PC-3 (cell line): ENCODE data around the gene ANK2. TPM values are rescaled to one million over a fixed set of nuclear protein-coding genes. Genes with fewer than 3 reads are reported as not detected.

ENCODE experiments used
- ATAC-seq: fragments of 200-7000 bp; cut with Tn5 transposase; 2 replicates; pipeline ENCODE4 v1.9.1; 2020; ENCODE audit warnings: mild to moderate bottlenecking, moderate library complexity
- BruUV-seq: library from RNA; stranded (reverse); fragments of 400-500 nt; replicated peaks from 2 replicates; lab custom pipeline; 2021; lab: Mats Ljungman, UMichigan
- CTCF ChIA-PET: fragments of 300-600 bp; sonication (Branson Sonifier 250); formaldehyde crosslinking; loops from one replicate; lab custom pipeline; 2022; ENCODE audit warnings: antibody characterized with exemption; lab: Charles Lee
- POLR2A ChIA-PET: fragments of 300-600 bp; sonication (Branson Sonifier 250); formaldehyde crosslinking; loops from one replicate; lab custom pipeline; 2022; ENCODE audit warnings: antibody characterized with exemption; ENCODE audit not compliant: unreplicated experiment; lab: Charles Lee
- DNase-seq: peaks from one replicate; pipeline ENCODE4 v3.0.0-alpha.2; 2015
- H2AFZ ChIP-seq: fragments of 300-600 bp; sonication (generic); 2 replicates; pipeline ENCODE4 v1.6.0; 2016; ENCODE audit warnings: antibody characterized with exemption, low read length
- H3F3A ChIP-seq: fragments of 300-600 bp; sonication (generic); one replicate; pipeline ENCODE4 v1.6.0; 2017; ENCODE audit warnings: antibody characterized with exemption, low read length, control low read depth, mild to moderate bottlenecking; ENCODE audit not compliant: unreplicated experiment
- H3K27ac ChIP-seq: fragments of 300-600 bp; sonication (generic); 2 replicates; pipeline ENCODE4 v1.5.1; 2016; ENCODE audit warnings: mild to moderate bottlenecking, low read length
- H3K27me3 ChIP-seq: fragments of 300-600 bp; sonication (generic); 2 replicates; pipeline ENCODE4 v1.6.1; 2016; ENCODE audit warnings: low read length, mixed read lengths
- H3K36me3 ChIP-seq: fragments of 300-600 bp; sonication (generic); 2 replicates; pipeline ENCODE4 v1.6.1; 2016; ENCODE audit warnings: low read depth, mixed run types, low read length, mixed read lengths
- H3K4me1 ChIP-seq: fragments of 300-600 bp; sonication (generic); 2 replicates; pipeline ENCODE4 v1.5.1; 2016; ENCODE audit warnings: low read length; ENCODE audit not compliant: insufficient read depth
- H3K4me2 ChIP-seq: fragments of 300-600 bp; sonication (generic); 2 replicates; pipeline ENCODE4 v1.6.0; 2016; ENCODE audit warnings: low read length
- H3K4me3 ChIP-seq: fragments of 300-600 bp; sonication (generic); 2 replicates; pipeline ENCODE4 v1.5.1; 2016; ENCODE audit warnings: mild to moderate bottlenecking, low read length, mixed read lengths
- H3K79me2 ChIP-seq: fragments of 300-600 bp; sonication (generic); 2 replicates; pipeline ENCODE4 v1.6.1; 2017; ENCODE audit warnings: low read length, mixed read lengths
- H3K9ac ChIP-seq: fragments of 300-600 bp; sonication (generic); 2 replicates; pipeline ENCODE4 v1.6.0; 2016; ENCODE audit warnings: mild to moderate bottlenecking, low read length
- H3K9me2 ChIP-seq: fragments of 300-600 bp; sonication (generic); replicated peaks from 2 replicates; pipeline ENCODE4 v1.6.1; 2016; ENCODE audit warnings: mixed run types, low read length, mixed read lengths
- H3K9me3 ChIP-seq: fragments of 300-600 bp; sonication (generic); 2 replicates; pipeline ENCODE4 v1.6.1; 2016; ENCODE audit warnings: low read length, mixed read lengths
- H4K20me1 ChIP-seq: fragments of 300-600 bp; sonication (generic); 2 replicates; pipeline ENCODE4 v1.6.1; 2016; ENCODE audit warnings: low read length, mixed read lengths
- CTCF ChIP-seq: fragments of 300-600 bp; sonication (generic); conservative IDR thresholded peaks from 2 replicates; pipeline ENCODE4 v1.5.1; 2017; ENCODE audit warnings: antibody characterized with exemption, low read depth, mild to moderate bottlenecking, low read length
- EZH2 ChIP-seq: fragments of 300-600 bp; sonication (generic); IDR thresholded peaks from one replicate; pipeline ENCODE4 v1.6.1; 2017; ENCODE audit warnings: antibody characterized with exemption, mild to moderate bottlenecking, low read length; ENCODE audit not compliant: unreplicated experiment
- EZH2phosphoT487 ChIP-seq: fragments of 300-600 bp; sonication (generic); IDR thresholded peaks from 2 replicates; pipeline ENCODE4 v1.6.1; 2018; ENCODE audit warnings: mild to moderate bottlenecking, antibody characterized with exemption, low read length, borderline replicate concordance
- intact Hi-C: fragments of 100-400 bp; cut with micrococcal nuclease; formaldehyde crosslinking; loops from 2 replicates; pipeline ENCODE4 v1.9.0; 2023
- total RNA-seq: library from RNA; depleted of rRNA; stranded (reverse); fragments of >200 nt; gene quantifications from 2 replicates; pipeline ENCODE4 v1.2.3, GENCODE V29; 2014

Gene ANK2
- total RNA-seq, 1 experiment from 2014 or later = 1.8 TPM

GRCh38 chr4:113071805-113072204 lies 22.4 kb downstream of the ANK2 start:
- H3K4me1 ChIP-seq = peaks cover 10% of the 10 kb centered on the region
- DNase-seq (no peak), ATAC-seq (no peak)
- no peak overlapping the region for H3K27ac ChIP-seq
- intact Hi-C loops = no loop called here
- no peaks in the 10 kb centered on the region for H3K9me3 ChIP-seq
- no peak for TF ChIP-seq EZH2phosphoT487
- no peak for TF ChIP-seq CTCF
- no peak for TF ChIP-seq EZH2
- no peak overlapping the region for H2AFZ ChIP-seq
- no peaks in the 10 kb centered on the region for H3K27me3 ChIP-seq
- no peaks in the 10 kb centered on the region for H3K9me2 ChIP-seq
- no peak overlapping the region for H3K9ac ChIP-seq
- no TSS peak for BruUV-seq
- ChIA-PET CTCF (no interaction called here), POLR2A (no interaction called here)
- H3K4me2 ChIP-seq = no peak overlapping the region
- H3K79me2 ChIP-seq = no peaks in the 10 kb centered on the region
- no peaks in the 10 kb centered on the region for H3F3A ChIP-seq
- H4K20me1 ChIP-seq = no peaks in the 10 kb centered on the region
- no peak overlapping the region for H3K4me3 ChIP-seq
- H3K36me3 ChIP-seq = no peaks in the 10 kb centered on the region

GRCh38 chr4:113073451-113074005 lies 24.1 kb downstream of the ANK2 start:
- H3K27me3 ChIP-seq = no peaks in the 10 kb centered on the region
- H3K9ac ChIP-seq = no peak overlapping the region
- H3K79me2 ChIP-seq = no peaks in the 10 kb centered on the region
- ChIA-PET CTCF (no interaction called here), POLR2A (no interaction called here)
- H3K4me3 ChIP-seq = no peak overlapping the region
- no peak for DNase-seq
- intact Hi-C loops = no loop called here
- peaks cover 10% of the 10 kb centered on the region for H3K4me1 ChIP-seq
- no peaks in the 10 kb centered on the region for H3K36me3 ChIP-seq
- H3K9me2 ChIP-seq = no peaks in the 10 kb centered on the region
- H3F3A ChIP-seq = no peaks in the 10 kb centered on the region
- H2AFZ ChIP-seq = no peak overlapping the region
- TF ChIP-seq EZH2 (no peak), EZH2phosphoT487 (no peak), CTCF (no peak)
- ATAC-seq = no peak
- H3K4me2 ChIP-seq = no peak overlapping the region
- no peaks in the 10 kb centered on the region for H4K20me1 ChIP-seq
- H3K27ac ChIP-seq = no peak overlapping the region
- BruUV-seq = no TSS peak
- H3K9me3 ChIP-seq = no peaks in the 10 kb centered on the region

GRCh38 chr4:113077575-113077974 lies 28.1 kb downstream of the ANK2 start:
- Histone ChIP-seq H3K79me2 (no peaks in the 10 kb centered on the region), H3K27ac (no peak overlapping the region), H3F3A (no peaks in the 10 kb centered on the region), H3K27me3 (no peaks in the 10 kb centered on the region), H2AFZ (no peak overlapping the region), H4K20me1 (no peaks in the 10 kb centered on the region), H3K9me3 (no peaks in the 10 kb centered on the region), H3K9ac (no peak overlapping the region), H3K36me3 (no peaks in the 10 kb centered on the region), H3K4me3 (no peak overlapping the region), H3K4me1 (no peaks in the 10 kb centered on the region), H3K4me2 (no peak overlapping the region), H3K9me2 (no peaks in the 10 kb centered on the region)
- ChIA-PET POLR2A (no interaction called here), CTCF (no interaction called here)
- BruUV-seq = no TSS peak
- intact Hi-C loops = no loop called here
- no peak for ATAC-seq
- no peak for TF ChIP-seq EZH2phosphoT487
- no peak for TF ChIP-seq EZH2
- no peak for TF ChIP-seq CTCF
- DNase-seq = no peak
